ENCODE data around the gene CACNG1.

The CACNG1 gene

GRCh38 chr17:67027031-67027628, 17.2 kb upstream of the CACNG1 start:
- Mint-ChIP-seq H3K27me3 (ENCODE audit: low read depth) (no peaks in the 10 kb centered on the region), H3K9me3 (no peaks in the 10 kb centered on the region), H3K4me3 (no peak overlapping the region), H3K4me1 (no peaks in the 10 kb centered on the region), H3K27ac (no peak overlapping the region), H3K36me3 (ENCODE audit: low read depth) (no peaks in the 10 kb centered on the region)
- TF ChIP-seq CTCF (IDR thresholded peaks at IDR 0.05; ENCODE audit: unreplicated experiment in 3 of 3): no peak

- Mint-ChIP-seq H3K4me1 (no peaks in the 10 kb centered on the region), H3K9me3 (no peaks in the 10 kb centered on the region), H3K27ac (no peak overlapping the region), H3K27me3 (ENCODE audit: low read depth) (no peaks in the 10 kb centered on the region), H3K36me3 (ENCODE audit: low read depth) (no peaks in the 10 kb centered on the region), H3K4me3 (no peak overlapping the region)
- TF ChIP-seq CTCF (IDR thresholded peaks at IDR 0.05; ENCODE audit: unreplicated experiment in 3 of 3): no peak
These were observed 13.7 kb upstream of the CACNG1 start for GRCh38 chr17:67030641-67031040.

GRCh38 chr17:67032382-67032781, 12.0 kb upstream of the CACNG1 start:
- H3K27me3 Mint-ChIP-seq (ENCODE audit: low read depth): no peaks in the 10 kb centered on the region
- no peaks in the 10 kb centered on the region for H3K36me3 Mint-ChIP-seq (ENCODE audit: low read depth)
- H3K9me3 Mint-ChIP-seq: no peaks in the 10 kb centered on the region
- TF ChIP-seq CTCF (IDR thresholded peaks at IDR 0.05; ENCODE audit: unreplicated experiment in 3 of 3): no peak
- no peak overlapping the region for H3K27ac Mint-ChIP-seq
- no peak overlapping the region for H3K4me3 Mint-ChIP-seq
- H3K4me1 Mint-ChIP-seq: no peaks in the 10 kb centered on the region

- no peak for TF ChIP-seq CTCF (IDR thresholded peaks at IDR 0.05; ENCODE audit: unreplicated experiment in 3 of 3)
- H3K4me3 Mint-ChIP-seq: no peak overlapping the region
- no peak overlapping the region for H3K27ac Mint-ChIP-seq
- no peaks in the 10 kb centered on the region for H3K9me3 Mint-ChIP-seq
- H3K4me1 Mint-ChIP-seq: no peaks in the 10 kb centered on the region
- H3K36me3 Mint-ChIP-seq (ENCODE audit: low read depth): no peaks in the 10 kb centered on the region
- H3K27me3 Mint-ChIP-seq (ENCODE audit: low read depth): no peaks in the 10 kb centered on the region
These were observed 11.4 kb upstream of the CACNG1 start for GRCh38 chr17:67032985-67033384.

GRCh38 chr17:67033613-67034012, 10.7 kb upstream of the CACNG1 start:
- H3K9me3 Mint-ChIP-seq: no peaks in the 10 kb centered on the region
- no peak overlapping the region for H3K4me3 Mint-ChIP-seq
- H3K4me1 Mint-ChIP-seq: no peaks in the 10 kb centered on the region
- no peaks in the 10 kb centered on the region for H3K36me3 Mint-ChIP-seq (ENCODE audit: low read depth)
- no peak for TF ChIP-seq CTCF (IDR thresholded peaks at IDR 0.05; ENCODE audit: unreplicated experiment in 3 of 3)
- no peaks in the 10 kb centered on the region for H3K27me3 Mint-ChIP-seq (ENCODE audit: low read depth)
- no peak overlapping the region for H3K27ac Mint-ChIP-seq
